Coronary artery (tissue), 2 donors: ENCODE results near the gene GNL1.

Experiments used
- DNase-seq: peaks from one replicate; pipeline ENCODE4 v3.0.0-alpha.2; 2017; ENCODE audit warnings: low spot score
- H3K27ac ChIP-seq, 2 donors: fragments of 200-600 bp; sonication (generic); one replicate each; pipeline ENCODE4 v1.5.1; 2016 to 2019
- H3K4me3 ChIP-seq: fragments of 200-600 bp; sonication (generic); 2 replicates; pipeline ENCODE4 v1.5.1; 2016; ENCODE audit warnings: mild to moderate bottlenecking, moderate library complexity
- TF ChIP-seq, protein P1 (sequence below): fragments of 200-600 bp; sonication (generic); IDR thresholded peaks from one replicate; pipeline ENCODE4 v1.5.1; 2019; ENCODE audit warnings: antibody characterized with exemption

The GNL1 gene

DNA sequence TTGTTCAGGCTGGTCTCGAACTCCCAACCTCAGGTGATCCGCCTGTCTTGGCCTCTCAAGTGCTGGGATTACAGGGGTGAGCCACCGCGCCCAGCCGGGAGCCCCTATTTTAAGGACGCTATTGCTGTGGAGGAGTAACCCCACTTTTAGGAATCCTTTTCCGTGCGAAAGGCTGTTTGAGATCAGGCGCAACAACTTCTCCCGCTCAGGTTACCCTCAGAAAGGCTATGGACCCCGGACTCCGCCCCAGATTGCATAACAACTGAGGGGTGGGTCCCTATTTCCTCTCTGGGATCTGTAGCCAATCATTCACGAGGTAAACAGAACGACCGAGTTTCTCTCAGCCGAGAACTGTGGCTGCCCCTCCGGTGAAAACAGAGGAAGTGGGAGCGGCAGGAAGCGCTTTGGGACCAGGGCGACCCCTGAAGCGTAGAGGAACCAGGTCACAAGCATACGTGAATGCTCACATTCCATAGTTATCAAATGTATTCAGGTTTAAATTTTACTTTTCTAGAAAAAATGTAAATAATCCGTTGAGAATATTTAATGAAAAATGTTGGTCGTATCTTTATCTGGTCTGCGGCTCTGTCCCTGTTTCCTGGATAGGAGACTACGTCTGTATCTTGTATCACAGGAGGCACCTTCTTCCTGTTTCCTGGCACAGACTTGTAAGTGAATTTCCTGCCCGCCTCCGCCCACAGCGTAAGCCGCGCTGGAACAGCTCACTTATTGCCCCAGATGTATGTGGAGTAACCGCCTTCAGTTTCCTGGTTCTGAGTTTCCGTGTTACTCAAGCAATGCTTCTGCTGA, 40.1 kb downstream of the GNL1 start:
- Histone ChIP-seq H3K27ac (peak overlapping the region; percentile 65 to 82), H3K4me3 (peak overlapping the region; percentile 59)
- TF ChIP-seq, protein P1, sequence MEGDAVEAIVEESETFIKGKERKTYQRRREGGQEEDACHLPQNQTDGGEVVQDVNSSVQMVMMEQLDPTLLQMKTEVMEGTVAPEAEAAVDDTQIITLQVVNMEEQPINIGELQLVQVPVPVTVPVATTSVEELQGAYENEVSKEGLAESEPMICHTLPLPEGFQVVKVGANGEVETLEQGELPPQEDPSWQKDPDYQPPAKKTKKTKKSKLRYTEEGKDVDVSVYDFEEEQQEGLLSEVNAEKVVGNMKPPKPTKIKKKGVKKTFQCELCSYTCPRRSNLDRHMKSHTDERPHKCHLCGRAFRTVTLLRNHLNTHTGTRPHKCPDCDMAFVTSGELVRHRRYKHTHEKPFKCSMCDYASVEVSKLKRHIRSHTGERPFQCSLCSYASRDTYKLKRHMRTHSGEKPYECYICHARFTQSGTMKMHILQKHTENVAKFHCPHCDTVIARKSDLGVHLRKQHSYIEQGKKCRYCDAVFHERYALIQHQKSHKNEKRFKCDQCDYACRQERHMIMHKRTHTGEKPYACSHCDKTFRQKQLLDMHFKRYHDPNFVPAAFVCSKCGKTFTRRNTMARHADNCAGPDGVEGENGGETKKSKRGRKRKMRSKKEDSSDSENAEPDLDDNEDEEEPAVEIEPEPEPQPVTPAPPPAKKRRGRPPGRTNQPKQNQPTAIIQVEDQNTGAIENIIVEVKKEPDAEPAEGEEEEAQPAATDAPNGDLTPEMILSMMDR = no peak
- DNase-seq = peak; percentile 92

DNA sequence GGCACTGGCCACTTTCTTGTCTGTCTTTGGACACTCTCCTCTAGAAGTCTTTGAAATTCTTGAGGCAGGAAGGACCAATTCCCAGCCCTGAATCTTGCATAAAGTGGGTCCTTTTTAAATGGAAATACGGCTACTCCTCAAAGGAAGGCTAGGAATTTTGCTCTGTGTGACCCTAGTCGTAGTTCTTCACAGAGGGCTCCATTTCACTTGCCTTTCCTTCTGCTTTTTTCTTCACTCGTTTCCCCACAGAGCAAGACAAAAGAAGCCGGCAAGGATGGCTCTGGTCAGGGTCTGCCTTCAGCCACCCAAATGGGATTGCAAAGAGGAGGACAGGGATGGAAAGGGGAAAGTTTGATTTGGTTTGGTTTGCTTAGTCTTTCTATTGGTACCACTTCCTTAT, 41.2 kb downstream of the GNL1 start:
- H3K27ac ChIP-seq = peak overlapping the region in 1 of 2 donors; percentile 82
- DNase-seq = no peak
- no peak overlapping the region for H3K4me3 ChIP-seq

DNA sequence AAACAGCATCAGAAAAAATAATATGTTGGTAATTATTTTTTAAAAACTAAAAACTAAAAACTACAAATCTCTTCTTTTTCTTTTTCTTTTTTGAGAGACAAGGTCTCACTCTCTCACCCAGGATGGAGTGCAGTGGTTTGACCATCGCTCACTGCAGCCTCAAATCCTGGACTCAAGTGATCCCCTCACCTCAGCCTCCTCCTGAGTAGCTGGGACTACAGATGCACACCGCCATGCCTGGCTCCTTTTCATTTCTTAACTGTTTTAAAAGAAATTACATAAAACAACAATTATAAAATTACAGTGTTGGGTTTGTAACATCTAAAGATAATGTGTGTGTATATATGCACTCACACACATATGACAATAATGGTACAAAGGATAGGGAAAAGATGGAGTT, 42.8 kb downstream of the GNL1 start:
- H3K27ac ChIP-seq = no peak overlapping the region
- H3K4me3 ChIP-seq = no peak overlapping the region
- TF ChIP-seq, protein P1 = no peak
- no peak for DNase-seq

More for the DNA sequence above, 41.2 kb downstream of the GNL1 start:
- TF ChIP-seq, protein P1 = no peak

DNA sequence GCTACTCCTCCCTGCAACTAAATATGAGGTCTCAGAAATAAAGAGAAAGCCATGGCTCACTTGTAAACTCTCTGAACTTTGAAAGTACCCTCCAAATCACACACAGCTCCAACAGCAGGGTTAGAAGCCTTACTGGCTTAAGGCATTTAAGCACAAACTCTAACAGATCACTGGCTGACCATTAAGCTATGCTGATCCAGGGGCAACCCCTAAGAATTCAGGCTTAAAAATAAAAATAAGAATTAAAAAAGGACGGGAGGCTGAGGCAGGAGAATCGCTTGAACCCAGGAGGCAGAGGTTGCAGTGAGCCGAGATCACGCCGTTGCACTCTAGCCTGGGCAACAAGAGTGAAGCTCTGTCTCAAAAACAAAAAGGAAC, 45.1 kb downstream of the GNL1 start:
- TF ChIP-seq, protein P1 = no peak
- Histone ChIP-seq H3K4me3 (no peak overlapping the region), H3K27ac (no peak overlapping the region)
- no peak for DNase-seq

DNA sequence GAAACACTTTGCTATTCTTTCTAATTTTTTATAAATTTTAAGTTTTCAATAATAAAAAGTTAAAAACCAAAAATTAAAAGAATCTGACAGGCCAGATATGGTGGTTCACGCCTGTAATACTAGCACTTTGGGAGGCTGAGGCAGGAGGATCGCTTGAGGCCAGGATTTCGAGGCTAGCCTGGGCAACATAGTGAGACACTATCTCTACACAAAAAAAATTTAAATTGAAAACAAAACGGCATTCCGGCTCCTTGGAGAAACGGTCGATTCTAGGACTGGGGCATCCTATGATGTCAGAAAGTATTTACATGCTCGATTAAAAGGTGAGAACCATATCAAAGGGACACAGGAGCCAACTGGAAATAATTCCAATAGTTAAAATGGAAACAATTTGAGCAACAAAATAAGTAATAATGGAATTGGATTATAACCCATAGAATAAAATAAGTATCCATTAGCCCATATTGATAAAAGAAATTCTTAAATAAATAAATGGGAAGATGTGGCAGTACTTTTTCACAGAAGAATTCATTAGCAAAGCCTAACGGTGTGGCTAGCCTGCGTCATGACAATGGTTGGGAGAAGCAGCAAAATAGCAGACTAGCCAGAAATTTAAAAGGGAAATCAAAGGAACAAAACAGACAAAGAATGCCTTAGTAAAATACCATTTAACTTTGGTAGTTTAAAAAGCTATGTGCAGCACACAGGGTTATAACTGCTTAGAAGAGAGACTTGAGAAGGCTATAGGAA, 45.7 kb downstream of the GNL1 start:
- no peak for DNase-seq
- TF ChIP-seq, protein P1 = no peak
- Histone ChIP-seq H3K4me3 (no peak overlapping the region), H3K27ac (no peak overlapping the region)

DNA sequence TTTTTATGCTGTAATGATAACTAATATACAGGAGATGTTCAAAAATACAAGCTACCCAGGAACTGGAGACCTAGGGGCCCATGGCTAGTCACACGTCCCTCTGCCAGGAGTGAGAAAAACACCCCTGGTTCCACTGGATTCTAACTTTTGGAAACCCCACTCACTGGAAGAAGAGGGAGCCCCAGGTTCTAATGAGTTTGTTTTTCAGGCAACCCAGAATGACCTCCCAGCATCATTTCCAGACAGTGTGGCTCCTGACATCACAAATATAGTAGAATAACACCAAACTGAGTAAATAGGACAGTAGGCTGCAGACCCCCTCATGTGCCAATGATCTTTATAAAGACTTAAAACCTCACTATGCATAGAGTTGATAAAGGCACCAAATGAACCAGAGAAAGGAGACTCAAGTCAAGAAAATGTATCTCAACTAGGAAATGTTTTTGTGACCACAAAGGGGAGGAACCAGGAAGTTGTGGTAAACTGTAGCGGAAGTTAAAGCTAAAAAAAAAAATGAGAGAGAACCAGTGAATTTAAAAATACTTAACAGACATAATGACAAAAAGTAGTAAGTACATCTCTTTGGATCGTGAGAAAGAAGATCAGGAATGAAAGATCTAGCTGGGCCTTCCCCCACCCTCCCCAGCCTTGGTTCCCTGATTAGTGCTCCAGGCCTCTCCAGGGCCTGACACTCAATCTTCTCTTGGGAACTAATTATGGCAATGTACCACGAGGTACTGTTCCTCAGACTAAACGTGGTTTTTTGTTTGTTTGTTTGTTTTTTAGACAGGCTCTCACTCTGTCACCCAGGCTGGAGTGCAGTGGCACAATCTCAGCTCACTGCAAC, 47.2 kb downstream of the GNL1 start:
- Histone ChIP-seq H3K27ac (peak overlapping the region in 1 of 2 donors; percentile 56), H3K4me3 (no peak overlapping the region)
- TF ChIP-seq, protein P1 = no peak
- no peak for DNase-seq
